IPS-18a (cell line): ENCODE results near the gene DTNB.
"Not testable (repeated sequence)": the region's sequence is repeated elsewhere in the genome, so short reads cannot be mapped to it uniquely, and the experiment has no call there.

Experiments used
- H3K27ac ChIP-seq: one replicate; pipeline ENCODE4 v1.5.1; 2013; ENCODE audit warnings: low read length
- H3K27me3 ChIP-seq: one replicate; pipeline ENCODE4 v1.6.1; 2013; ENCODE audit warnings: mild to moderate bottlenecking, low read length; ENCODE audit not compliant: control insufficient read depth, insufficient read depth
- H3K36me3 ChIP-seq: one replicate; pipeline ENCODE4 v1.6.1; 2013; ENCODE audit warnings: low read depth, low read length; ENCODE audit not compliant: control insufficient read depth
- H3K4me1 ChIP-seq: one replicate; pipeline ENCODE4 v1.6.1; 2013; ENCODE audit warnings: low read depth, low read length; ENCODE audit not compliant: control insufficient read depth
- H3K4me3 ChIP-seq: one replicate; pipeline ENCODE4 v1.5.1; 2013; ENCODE audit warnings: low read length
- H3K9ac ChIP-seq: one replicate; pipeline ENCODE4 v1.6.1; 2013; ENCODE audit warnings: mild to moderate bottlenecking, low read length, moderate library complexity
- H3K9me3 ChIP-seq: one replicate; pipeline ENCODE4 v1.6.1; 2013; ENCODE audit warnings: low read depth, low read length; ENCODE audit not compliant: control insufficient read depth

DTNB gene

GRCh38 chr2:25421289-25421688 lies 252.1 kb downstream of the DTNB start:
- H3K9ac ChIP-seq = no peak overlapping the region
- no peaks in the 10 kb centered on the region for H3K4me1 ChIP-seq
- H3K27ac ChIP-seq = no peak overlapping the region
- H3K4me3 ChIP-seq = no peak overlapping the region
- H3K9me3 ChIP-seq = no peaks in the 10 kb centered on the region
- no peaks in the 10 kb centered on the region for H3K36me3 ChIP-seq
- no peaks in the 10 kb centered on the region for H3K27me3 ChIP-seq

DNA sequence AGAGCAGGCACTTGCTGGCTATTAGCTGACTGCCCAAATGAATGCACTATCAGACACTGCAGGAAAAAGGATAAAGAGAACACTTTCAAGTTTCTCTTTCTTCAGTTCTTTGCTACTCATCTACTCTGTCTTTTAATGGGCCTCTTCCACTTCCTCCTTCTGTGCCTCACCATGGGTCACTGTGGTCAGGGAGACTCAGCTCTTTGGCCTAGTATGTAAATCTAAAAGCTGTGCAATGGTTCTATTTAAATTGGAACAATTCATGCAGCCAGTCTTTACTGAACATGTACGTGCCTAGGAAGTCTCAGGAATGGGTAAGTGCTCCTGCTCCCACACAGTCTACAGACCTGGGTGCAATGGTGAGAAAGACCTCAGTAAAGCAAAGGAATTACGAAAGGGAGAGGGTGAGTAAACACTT lies 252.5 kb downstream of the DTNB start:
- no peak overlapping the region for H3K9ac ChIP-seq
- no peaks in the 10 kb centered on the region for H3K9me3 ChIP-seq
- no peak overlapping the region for H3K4me3 ChIP-seq
- no peak overlapping the region for H3K27ac ChIP-seq
- H3K36me3 ChIP-seq = no peaks in the 10 kb centered on the region
- no peaks in the 10 kb centered on the region for H3K27me3 ChIP-seq
- no peaks in the 10 kb centered on the region for H3K4me1 ChIP-seq

- H3K27ac ChIP-seq = no peak overlapping the region
- H3K9me3 ChIP-seq = no peaks in the 10 kb centered on the region
- no peak overlapping the region for H3K9ac ChIP-seq
- no peaks in the 10 kb centered on the region for H3K4me1 ChIP-seq
- H3K36me3 ChIP-seq = no peaks in the 10 kb centered on the region
- H3K4me3 ChIP-seq = no peak overlapping the region
- H3K27me3 ChIP-seq = no peaks in the 10 kb centered on the region
Measured at GRCh38 chr2:25419678-25420242, 253.6 kb downstream of the DTNB start.

- no peak overlapping the region for H3K27ac ChIP-seq
- no peaks in the 10 kb centered on the region for H3K9me3 ChIP-seq
- H3K36me3 ChIP-seq = no peaks in the 10 kb centered on the region
- no peak overlapping the region for H3K9ac ChIP-seq
- H3K4me3 ChIP-seq = no peak overlapping the region
- no peaks in the 10 kb centered on the region for H3K27me3 ChIP-seq
- H3K4me1 ChIP-seq = no peaks in the 10 kb centered on the region
Measured at GRCh38 chr2:25418944-25419677, 254.3 kb downstream of the DTNB start.

GRCh38 chr2:25417715-25418369 lies 255.5 kb downstream of the DTNB start:
- Histone ChIP-seq H3K27me3 (no peaks in the 10 kb centered on the region), H3K4me1 (no peaks in the 10 kb centered on the region), H3K27ac (no peak overlapping the region), H3K4me3 (no peak overlapping the region), H3K9ac (no peak overlapping the region), H3K9me3 (no peaks in the 10 kb centered on the region), H3K36me3 (no peaks in the 10 kb centered on the region)

DNA sequence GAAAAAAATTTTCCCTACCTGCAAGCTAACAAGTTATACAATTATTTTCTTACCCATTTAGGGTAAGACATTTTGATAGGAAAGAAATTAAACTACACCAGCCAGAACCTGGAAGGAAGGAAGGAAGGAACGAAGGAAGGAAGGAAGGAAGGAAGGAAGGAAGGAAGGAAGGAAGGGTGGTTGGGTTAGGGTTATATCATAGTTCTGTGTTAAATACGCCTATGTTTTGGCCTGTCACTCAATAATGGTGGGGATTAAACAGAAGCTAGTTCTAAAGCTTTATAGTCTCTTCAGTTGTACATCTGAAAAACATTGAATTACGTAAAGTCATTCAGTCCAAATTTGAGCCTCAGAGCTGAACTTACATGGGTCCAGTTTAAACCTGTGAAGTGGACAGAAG lies 256.7 kb downstream of the DTNB start:
- H3K9me3 ChIP-seq = no peaks in the 10 kb centered on the region

GRCh38 chr2:25414781-25415180 lies 258.6 kb downstream of the DTNB start:
- no peak overlapping the region for H3K27ac ChIP-seq
- H3K27me3 ChIP-seq = no peaks in the 10 kb centered on the region
- H3K9me3 ChIP-seq = no peaks in the 10 kb centered on the region
- H3K36me3 ChIP-seq = no peaks in the 10 kb centered on the region
- H3K4me1 ChIP-seq = no peaks in the 10 kb centered on the region
- H3K4me3 ChIP-seq = no peak overlapping the region
- H3K9ac ChIP-seq = no peak overlapping the region

More for the DNA sequence above, 256.7 kb downstream of the DTNB start:
- no peaks in the 10 kb centered on the region for H3K36me3 ChIP-seq
- H3K4me3 ChIP-seq = no peak overlapping the region
- H3K9ac ChIP-seq = no peak overlapping the region
- H3K27me3 ChIP-seq = no peaks in the 10 kb centered on the region
- no peak overlapping the region for H3K27ac ChIP-seq
- no peaks in the 10 kb centered on the region for H3K4me1 ChIP-seq

DNA sequence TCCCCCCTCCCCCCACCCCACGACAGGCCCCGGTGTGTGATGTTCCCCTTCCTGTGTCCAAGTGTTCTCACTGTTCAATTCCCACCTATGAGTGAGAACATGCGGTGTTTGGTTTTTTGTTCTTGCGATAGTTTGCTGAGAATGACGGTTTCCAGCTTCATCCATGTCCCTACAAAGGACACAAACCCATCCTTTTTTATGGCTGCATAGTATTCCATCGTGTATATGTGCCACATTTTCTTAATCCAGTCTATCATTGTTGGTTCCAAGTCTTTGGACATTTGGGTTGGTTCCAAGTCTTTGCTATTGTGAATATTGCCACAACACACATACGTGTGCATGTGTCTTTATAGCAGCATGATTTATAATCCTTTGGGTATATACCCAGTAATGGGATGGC lies 260.0 kb downstream of the DTNB start:
- H3K4me3 ChIP-seq = not testable (repeated sequence)

GRCh38 chr2:25411753-25412152 lies 261.6 kb downstream of the DTNB start:
- H3K27me3 ChIP-seq = no peaks in the 10 kb centered on the region
- no peaks in the 10 kb centered on the region for H3K36me3 ChIP-seq
- H3K9me3 ChIP-seq = no peaks in the 10 kb centered on the region
- no peaks in the 10 kb centered on the region for H3K4me1 ChIP-seq
- no peak overlapping the region for H3K27ac ChIP-seq
- no peak overlapping the region for H3K9ac ChIP-seq
- no peak overlapping the region for H3K4me3 ChIP-seq

More for the DNA sequence above, 260.0 kb downstream of the DTNB start:
- H3K9ac ChIP-seq, H3K9me3 ChIP-seq, H3K27me3 ChIP-seq, H3K36me3 ChIP-seq, H3K27ac ChIP-seq, H3K4me1 ChIP-seq: not testable (repeated sequence)

DNA sequence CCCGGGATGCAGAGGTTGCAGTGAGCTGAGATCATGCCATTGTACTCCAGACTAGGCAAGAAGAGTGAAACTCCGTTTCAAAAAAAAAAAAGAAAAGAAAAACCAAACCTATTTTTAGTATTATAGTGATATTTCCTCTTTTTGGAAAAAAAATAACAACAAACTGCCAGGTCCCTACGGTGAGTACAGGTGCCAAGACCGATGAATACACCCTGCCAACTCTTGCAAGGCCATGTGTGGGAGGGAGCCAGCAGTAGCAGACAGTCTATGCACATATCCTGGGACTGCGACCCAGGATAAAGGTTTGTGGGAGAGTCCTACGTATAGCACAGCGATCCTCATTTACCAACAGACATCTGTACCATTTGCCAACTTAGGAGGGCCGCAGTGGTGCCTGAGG lies 262.1 kb downstream of the DTNB start:
- Histone ChIP-seq H3K27me3 (no peaks in the 10 kb centered on the region), H3K4me1 (no peaks in the 10 kb centered on the region), H3K4me3 (no peak overlapping the region), H3K36me3 (no peaks in the 10 kb centered on the region), H3K27ac (no peak overlapping the region), H3K9me3 (no peaks in the 10 kb centered on the region), H3K9ac (no peak overlapping the region)

GRCh38 chr2:25410370-25410769 lies 263.0 kb downstream of the DTNB start:
- Histone ChIP-seq H3K27me3 (no peaks in the 10 kb centered on the region), H3K9ac (no peak overlapping the region), H3K4me1 (no peaks in the 10 kb centered on the region), H3K36me3 (no peaks in the 10 kb centered on the region), H3K4me3 (no peak overlapping the region), H3K27ac (no peak overlapping the region), H3K9me3 (no peaks in the 10 kb centered on the region)

GRCh38 chr2:25409468-25409867 lies 263.9 kb downstream of the DTNB start:
- Histone ChIP-seq H3K9ac (no peak overlapping the region), H3K27ac (no peak overlapping the region), H3K9me3 (no peaks in the 10 kb centered on the region), H3K36me3 (no peaks in the 10 kb centered on the region), H3K27me3 (no peaks in the 10 kb centered on the region), H3K4me3 (no peak overlapping the region), H3K4me1 (no peaks in the 10 kb centered on the region)
